Retinal pigment epithelial cell (primary cell): Measurements from ENCODE around the gene FOXD3.

Experiments
- DNase-seq: peaks from one replicate; pipeline ENCODE4 v3.0.0-alpha.2; 2010; ENCODE audit warnings: low read depth
- H3K4me3 ChIP-seq: 2 replicates; pipeline ENCODE4 v1.5.1; 2011; ENCODE audit warnings: mild to moderate bottlenecking, low read length, control low read depth, moderate library complexity
- TF ChIP-seq, protein P1 (sequence below): conservative IDR thresholded peaks from 2 replicates; pipeline ENCODE4 v1.5.1; 2011; ENCODE audit warnings: low read depth, low read length, control low read depth, inconsistent platforms

The FOXD3 gene

DNA sequence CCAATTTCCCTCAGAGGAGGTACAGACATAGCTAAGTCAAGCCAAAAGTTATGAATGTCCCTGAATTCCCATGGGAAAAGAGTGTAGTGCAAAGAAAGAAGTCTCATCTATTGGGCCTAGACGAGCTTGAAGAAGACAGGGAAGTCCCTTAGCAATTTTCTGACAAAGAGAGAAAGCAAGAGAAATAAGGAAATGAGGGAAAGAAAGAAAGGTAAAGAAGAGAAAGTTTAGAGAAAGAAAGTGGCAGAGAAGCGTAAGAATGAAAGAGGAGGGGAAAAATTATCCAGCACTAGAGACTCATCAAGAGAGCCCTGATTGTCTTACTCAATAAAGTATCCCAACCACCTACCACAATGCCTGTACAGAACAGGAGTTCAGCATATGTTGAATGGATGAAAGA is 40.6 kb upstream of the FOXD3 start:
- DNase-seq, result no peak
- TF ChIP-seq, protein P1, sequence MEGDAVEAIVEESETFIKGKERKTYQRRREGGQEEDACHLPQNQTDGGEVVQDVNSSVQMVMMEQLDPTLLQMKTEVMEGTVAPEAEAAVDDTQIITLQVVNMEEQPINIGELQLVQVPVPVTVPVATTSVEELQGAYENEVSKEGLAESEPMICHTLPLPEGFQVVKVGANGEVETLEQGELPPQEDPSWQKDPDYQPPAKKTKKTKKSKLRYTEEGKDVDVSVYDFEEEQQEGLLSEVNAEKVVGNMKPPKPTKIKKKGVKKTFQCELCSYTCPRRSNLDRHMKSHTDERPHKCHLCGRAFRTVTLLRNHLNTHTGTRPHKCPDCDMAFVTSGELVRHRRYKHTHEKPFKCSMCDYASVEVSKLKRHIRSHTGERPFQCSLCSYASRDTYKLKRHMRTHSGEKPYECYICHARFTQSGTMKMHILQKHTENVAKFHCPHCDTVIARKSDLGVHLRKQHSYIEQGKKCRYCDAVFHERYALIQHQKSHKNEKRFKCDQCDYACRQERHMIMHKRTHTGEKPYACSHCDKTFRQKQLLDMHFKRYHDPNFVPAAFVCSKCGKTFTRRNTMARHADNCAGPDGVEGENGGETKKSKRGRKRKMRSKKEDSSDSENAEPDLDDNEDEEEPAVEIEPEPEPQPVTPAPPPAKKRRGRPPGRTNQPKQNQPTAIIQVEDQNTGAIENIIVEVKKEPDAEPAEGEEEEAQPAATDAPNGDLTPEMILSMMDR, result no peak
- no peak overlapping the region for H3K4me3 ChIP-seq

DNA sequence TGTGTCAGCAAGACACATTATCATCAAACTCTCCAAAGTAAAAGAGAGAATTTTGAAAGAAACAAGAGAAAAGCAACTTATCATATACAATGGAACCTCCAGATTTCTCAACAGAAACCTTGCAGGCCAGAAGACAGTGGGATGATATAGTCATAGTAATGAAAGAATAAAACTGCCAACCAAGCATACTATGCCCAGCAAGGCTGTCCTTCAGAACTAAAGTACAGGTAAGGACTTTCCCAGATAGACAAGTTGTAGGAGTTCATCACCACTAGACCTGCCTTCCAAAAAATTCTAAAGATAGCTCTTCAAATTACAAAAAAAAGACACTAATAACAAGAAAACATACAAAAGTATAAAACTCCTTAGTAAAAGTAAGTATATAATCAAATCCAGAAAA is 33.2 kb upstream of the FOXD3 start:
- TF ChIP-seq, protein P1, result no peak

DNA sequence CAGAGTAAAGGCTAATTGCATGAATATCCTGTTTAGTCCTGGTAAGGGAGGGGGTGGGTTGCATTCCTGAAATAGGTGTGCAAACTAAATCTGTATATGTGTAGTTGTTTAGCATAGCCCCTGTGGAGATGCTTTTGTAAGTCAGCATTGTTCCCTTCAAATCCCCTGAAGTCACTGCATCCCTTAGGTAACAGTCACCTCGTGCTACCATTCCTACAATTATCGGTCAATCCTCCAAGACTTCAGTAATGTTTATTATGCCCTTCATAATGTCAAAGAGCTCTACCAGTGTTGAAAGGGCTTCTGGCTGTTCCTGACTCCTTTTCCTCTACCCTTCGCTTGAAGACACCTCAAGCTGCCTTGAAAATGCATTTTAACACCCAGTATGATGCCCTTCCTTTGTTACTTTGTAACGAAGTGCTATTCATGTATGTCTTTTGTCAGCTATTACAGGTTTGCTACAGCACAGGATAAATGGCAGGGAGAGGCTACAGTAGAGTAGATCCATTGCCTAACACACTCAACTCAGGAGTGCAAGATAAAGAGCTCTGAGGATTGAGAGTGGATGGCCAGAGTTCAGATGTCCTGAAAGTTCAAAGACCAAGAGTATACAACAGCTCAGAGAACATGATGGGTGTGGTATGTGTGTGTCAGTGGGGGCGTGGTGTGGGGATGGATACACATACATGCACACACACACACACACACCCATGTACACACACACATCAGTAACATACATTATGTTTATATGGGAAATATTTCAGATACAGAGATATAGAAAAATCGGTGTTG is 27.4 kb upstream of the FOXD3 start:
- no peak overlapping the region for H3K4me3 ChIP-seq
- no peak for DNase-seq
- TF ChIP-seq, protein P1, result no peak

More for the DNA sequence above, 33.2 kb upstream of the FOXD3 start:
- no peak for DNase-seq
- no peak overlapping the region for H3K4me3 ChIP-seq

DNA sequence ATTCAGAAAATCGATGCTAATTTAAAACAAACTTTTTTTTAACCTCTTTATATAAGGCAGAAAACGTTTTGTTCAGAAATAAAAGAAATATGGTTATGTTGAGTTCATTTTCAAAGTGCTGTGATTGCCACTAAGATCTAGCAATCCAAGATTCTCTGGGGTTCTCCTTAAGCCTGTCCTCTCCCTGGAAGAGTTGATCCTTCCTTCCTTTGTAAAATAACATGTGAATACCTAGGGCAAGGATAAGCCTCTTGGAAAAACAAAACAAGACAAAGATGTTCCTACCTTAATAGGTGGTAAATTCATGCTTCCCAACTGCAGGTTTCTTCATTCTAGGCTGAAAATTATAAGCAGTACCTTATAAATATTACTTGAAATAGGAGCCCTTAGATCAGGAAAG is 18.0 kb upstream of the FOXD3 start:
- no peak overlapping the region for H3K4me3 ChIP-seq
- no peak for DNase-seq
- TF ChIP-seq, protein P1, result no peak

DNA sequence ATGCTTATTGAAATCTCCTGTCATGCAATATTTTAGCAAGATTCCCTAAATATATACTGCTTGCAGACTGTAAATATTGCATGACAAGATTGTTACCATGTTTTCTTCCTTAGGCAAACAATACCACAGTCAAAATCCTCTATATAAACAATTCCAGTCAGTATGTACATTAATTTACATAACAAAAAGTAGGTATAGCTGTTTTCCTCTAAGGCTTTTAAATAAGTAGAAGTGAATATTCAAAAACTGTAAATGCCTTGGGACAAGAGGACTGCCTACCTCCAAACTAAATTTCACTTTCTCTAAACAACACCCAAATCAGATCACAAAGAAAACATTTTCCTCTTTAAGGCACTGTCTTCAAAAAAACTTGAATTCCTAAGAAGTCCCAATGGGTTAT is 17.3 kb upstream of the FOXD3 start:
- DNase-seq, result no peak
- TF ChIP-seq, protein P1, result no peak
- H3K4me3 ChIP-seq, result no peak overlapping the region

DNA sequence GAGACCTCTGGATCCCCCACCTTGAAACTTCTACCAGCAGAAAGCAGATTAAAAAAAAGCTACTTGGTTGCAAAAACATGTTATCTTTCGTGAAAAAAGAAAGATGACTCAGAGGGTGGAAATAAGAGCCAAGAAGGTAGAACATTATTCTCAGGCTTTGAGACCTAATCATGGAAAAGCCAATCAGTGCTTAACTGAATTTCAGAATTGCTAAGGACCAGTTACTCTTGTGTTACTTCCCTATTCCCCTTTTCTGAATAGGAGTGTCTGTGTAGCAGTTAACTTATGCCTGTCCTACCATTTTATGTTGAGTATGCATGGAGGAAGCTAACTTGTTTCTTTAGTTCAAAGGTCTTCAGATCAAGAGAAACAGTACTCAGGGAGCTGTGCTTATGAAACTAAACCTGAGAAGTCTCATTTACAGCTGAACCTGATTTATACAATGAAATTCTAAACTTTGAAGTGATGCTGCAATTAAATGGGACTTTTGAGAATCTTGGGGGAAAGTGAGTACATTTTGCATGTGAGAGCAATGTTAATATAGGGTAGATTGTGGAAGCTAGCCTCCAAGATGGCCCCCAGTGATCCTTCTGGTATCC is 15.1 kb upstream of the FOXD3 start:
- TF ChIP-seq, protein P1, result no peak
- DNase-seq, result no peak
- no peak overlapping the region for H3K4me3 ChIP-seq

DNA sequence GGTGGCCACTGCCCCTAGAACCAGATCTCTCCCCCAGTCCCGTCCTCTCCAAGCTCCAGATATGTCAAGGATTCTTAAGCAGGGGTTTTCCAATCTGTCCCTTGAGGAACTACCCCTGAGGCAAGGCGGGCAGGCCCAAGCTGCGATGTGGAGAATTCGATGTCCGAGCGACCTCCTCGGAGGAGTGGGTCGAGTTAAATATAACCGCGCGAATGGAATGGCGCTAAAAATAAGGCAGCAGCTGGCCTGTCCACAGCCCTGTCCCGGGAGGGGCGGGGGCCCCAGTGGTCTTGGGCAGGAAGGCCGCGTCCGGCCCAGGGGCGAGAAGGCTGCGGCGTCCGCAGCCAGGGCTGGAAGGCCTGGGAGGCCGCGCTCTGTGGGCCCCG is 5.8 kb upstream of the FOXD3 start:
- DNase-seq, result no peak
- H3K4me3 ChIP-seq, result no peak overlapping the region
- TF ChIP-seq, protein P1, result no peak
